Activated T-cell treated with anti-CD3 and anti-CD28 coated beads for 48 hours (primary cell): Measurements from ENCODE around the gene LMLN.
"Not testable (repeated sequence)": the region's sequence is repeated elsewhere in the genome, so short reads cannot be mapped to it uniquely, and the experiment has no call there.

ENCODE experiments used
- DNase-seq: peaks from one replicate; pipeline ENCODE4 v3.0.0-alpha.2; 2020; ENCODE audit warnings: low read depth

LMLN gene

GRCh38 chr3:197957790-197958133, 2.3 kb upstream of the LMLN start:
- DNase-seq = no peak

GRCh38 chr3:197958346-197958745, 1.7 kb upstream of the LMLN start:
- no peak for DNase-seq

GRCh38 chr3:197958848-197959247, 1.2 kb upstream of the LMLN start:
- not testable (repeated sequence) for DNase-seq

DNA sequence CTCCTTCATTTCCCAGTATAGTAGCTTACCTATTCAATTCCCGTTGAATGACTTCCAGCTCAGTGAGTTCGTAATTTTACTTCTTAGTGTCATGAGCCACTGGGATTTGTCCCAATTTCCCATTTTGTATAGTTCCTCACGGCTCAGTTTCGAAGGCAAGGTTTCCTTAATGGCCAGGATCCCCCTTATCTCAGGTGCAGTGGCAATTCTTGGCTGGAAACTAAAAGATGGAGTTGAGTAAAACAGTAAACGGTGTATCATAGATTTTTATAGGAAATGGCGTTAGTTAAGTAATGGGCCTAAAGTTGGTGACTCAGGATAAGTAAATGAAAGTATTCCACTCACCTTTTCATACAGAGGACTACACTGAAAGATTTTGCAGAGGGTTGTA, 522 bp upstream of the LMLN start:
- no peak for DNase-seq

GRCh38 chr3:197960694-197961581, 921 bp downstream of the LMLN start:
- DNase-seq = peak; percentile 60

GRCh38 chr3:197961582-197961945, 1.5 kb downstream of the LMLN start:
- DNase-seq = no peak

DNA sequence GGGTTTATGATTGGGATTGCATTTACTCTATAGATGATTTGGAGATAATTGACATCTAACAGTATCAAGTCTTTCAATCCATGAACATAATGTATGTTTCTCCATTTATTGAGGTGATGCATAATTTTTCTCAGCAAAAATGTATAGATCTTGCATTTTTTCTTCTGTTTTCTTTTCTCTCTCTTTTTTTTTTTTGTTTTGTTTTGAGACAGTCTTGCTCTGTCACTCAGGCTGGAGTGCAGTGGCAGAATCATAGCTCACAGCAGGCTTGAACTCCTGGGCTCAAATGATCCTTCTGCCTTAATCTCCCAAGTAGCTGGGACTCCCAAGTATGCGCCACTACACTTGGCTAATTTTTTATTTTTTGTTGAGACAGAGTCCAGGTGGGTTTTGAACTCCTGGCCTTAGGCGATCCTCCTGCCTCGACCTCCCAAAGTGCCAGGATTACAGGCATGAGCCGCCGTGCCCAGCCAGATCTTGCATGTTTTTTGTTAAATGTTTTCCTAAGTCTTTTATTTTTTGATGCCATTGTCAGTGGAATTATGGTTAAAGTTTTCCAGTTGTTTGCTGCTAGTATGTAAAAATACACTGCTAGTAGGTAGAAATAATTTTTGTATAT, 3.1 kb downstream of the LMLN start:
- DNase-seq = no peak

GRCh38 chr3:197967337-197967989, 7.4 kb downstream of the LMLN start:
- not testable (repeated sequence) for DNase-seq

DNA sequence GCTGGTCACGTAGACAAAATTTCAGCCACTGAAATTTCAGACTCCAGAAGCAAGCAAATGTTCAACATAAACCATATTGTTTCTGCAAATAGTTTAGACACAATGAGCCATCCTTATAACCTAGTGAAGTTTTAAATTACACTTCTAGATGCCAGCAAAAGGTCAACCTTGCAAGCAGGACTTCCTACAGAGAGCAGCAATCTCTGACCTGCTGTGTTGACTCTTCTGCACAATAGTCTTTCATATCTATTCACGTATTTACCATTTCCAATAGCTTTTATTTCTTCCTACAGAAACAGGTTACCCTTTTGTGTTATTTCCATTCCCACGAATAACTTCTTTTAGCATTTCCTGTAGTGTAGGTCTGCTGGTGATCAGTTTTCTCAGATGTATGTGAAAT, 10.6 kb downstream of the LMLN start:
- DNase-seq = no peak

DNA sequence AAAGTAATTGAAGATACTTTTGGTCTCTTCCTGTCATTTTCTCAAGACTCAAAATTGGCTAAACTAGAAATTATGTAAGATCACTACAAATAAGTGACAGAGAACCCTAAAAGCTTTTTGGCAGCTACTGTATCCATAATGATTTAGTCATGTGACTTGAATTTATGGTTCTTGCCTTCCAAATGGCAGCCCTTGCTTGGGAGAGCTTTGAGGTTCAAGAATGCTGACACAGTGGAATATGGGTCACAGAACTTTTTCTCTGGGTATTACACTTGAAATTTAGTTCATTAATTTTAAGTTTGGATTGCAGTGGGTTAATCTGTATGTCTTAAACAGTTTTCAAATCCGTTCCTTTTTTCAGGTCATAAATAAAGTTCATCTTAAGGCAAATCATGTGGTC, 14.0 kb downstream of the LMLN start:
- DNase-seq = no peak

GRCh38 chr3:197975311-197975710, 15.3 kb downstream of the LMLN start:
- no peak for DNase-seq

DNA sequence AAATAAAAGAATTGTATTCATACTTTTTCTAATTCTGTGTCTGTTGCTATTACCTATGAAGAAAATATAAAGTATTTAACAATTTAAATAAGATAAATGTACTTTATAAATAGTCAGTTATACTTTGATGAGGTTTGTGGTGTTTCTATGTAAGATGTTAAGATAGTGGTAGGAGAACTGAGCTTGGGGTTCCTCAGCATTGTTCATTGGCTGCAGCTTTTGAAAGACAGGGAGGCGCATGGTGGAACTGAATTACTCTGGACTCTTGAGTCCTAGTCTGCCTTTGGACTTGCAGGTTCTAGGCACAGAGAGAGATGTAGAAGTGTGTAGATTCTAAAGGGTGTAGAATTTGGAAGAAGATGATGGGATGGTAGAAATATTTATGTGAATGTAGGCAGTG, 23.1 kb downstream of the LMLN start:
- DNase-seq = no peak

- no peak for DNase-seq
Observed at GRCh38 chr3:197989651-197990050, 29.6 kb downstream of the LMLN start.

- DNase-seq = no peak
Observed at GRCh38 chr3:197994736-197995135, 34.7 kb downstream of the LMLN start.

DNA sequence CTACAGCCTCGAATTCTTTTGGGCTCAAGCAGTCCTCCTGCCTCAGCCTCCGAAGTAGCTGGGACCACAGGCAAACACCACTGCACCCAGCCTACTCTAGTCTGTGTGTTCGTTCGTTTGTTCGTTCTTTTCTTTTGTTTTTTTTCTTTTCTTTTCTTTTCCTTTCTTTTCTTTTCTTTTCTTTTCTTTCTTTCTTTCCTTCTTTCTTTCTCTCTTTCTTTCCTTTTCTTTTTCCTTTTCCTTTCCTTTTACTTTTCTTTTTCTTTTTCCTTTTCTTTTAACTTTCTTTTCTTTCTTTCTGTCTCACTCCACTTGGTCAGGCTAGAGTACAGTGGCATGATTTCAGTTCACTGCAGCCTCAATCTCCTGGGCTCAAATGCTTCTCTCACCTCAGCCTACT, 36.8 kb downstream of the LMLN start:
- no peak for DNase-seq

DNA sequence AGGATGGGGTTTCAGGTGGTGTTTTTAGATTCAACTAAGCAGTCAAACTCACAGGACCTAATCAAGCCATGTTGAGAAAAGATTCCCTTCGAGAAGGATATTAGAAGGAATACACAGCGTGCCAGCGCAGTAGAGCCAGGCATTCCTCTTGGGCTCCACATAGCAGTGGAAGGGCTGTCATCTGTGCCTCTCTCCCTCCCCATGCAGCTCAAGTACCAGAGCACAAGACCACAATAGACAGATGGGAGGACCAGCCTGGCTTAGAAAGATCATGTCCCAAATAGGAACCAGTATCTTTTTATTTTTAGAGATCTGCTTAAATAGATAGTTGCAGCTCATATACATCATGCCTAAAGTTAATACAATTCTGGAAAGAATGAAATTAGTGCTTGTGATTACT, 37.9 kb downstream of the LMLN start:
- no peak for DNase-seq

- no peak for DNase-seq
Observed at GRCh38 chr3:198017090-198017489, 57.1 kb downstream of the LMLN start.

- DNase-seq = no peak
Observed at GRCh38 chr3:198018416-198018815, 58.4 kb downstream of the LMLN start.

DNA sequence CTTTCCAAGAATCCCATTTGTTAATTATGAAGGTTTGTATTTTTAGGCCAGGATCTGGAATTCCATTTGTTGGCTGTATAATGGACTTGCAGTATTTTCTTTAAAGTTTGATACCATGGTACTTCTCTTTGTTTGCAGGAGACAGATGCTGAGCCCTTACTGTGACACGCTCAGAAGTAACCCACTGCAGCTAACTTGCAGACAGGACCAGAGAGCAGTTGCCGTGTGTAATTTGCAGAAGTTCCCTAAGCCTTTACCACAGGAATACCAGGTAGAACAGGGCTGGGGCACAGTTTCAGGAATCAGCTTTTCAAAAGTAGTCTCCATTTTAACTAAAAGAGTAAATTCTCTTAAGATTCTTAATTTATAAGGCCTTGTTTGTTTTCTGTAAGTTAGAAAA, 59.1 kb downstream of the LMLN start:
- DNase-seq = no peak

DNA sequence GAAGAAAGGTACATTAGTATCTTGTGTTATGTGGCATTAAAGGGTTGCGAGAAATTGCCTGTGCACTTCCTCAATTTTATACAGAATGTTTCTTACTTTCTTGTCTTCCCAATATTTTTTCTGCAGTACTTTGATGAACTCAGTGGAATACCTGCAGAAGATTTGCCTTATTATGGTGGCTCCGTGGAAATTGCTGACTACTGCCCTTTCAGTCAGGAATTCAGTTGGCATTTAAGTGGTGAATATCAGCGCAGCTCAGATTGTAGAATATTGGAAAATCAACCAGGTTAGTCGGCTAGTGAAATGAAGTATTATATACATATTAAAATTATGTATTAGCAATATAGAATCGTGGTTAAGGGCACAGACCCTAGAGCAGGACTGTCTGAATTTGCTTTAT, 61.3 kb downstream of the LMLN start:
- DNase-seq = no peak

GRCh38 chr3:198022604-198023003, 62.6 kb downstream of the LMLN start:
- no peak for DNase-seq

GRCh38 chr3:198025644-198026043, 65.6 kb downstream of the LMLN start:
- no peak for DNase-seq

DNA sequence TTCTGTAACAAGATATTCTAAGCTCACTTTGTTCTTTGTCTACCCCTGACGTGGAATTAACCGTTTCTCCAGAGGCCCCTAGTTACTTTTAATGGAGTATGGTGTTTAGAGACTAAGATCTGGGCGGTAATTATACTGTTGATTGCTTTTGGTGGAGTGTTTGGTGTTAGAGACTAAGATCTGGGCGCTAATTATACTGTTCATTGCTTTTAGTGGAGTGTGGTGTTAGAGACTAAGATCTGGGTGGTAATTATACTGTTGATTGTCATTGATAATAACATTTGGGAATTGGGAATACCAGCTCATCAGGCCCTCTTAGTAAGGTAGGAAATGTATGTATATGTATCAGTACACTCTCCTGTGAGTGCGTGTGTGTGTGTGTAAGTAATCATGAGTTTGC, 66.6 kb downstream of the LMLN start:
- no peak for DNase-seq
